ENCODE data around the gene MYPN.

MYPN gene

DNA sequence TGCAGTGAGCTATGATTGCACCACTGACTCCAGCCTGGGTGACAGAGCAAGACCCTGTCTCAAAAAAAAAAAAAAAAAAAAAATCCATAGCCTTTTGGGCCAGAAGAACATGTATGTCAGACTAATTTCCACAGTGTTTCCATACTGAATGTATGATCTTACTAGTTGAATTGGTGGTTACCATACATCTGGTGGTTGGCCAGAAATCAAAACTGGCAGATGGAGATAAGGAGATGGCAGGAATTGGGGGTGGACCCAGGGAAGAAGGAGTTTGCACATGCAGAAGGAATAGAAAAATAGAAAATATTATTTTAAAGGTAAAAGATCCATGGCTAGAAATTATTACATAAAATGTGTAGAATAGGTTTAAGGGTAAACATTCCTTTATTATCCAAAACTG, 126.3 kb downstream of the MYPN start:
- no peak overlapping the region for H3K4me3 ChIP-seq (ENCODE audit: low read depth, low read length)
- DNase-seq (ENCODE audit: low read depth): no peak
- TF ChIP-seq, protein P1, sequence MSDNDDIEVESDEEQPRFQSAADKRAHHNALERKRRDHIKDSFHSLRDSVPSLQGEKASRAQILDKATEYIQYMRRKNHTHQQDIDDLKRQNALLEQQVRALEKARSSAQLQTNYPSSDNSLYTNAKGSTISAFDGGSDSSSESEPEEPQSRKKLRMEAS (IDR thresholded peaks at IDR 0.05; ENCODE audit: low read depth, low read length): no peak
- TF ChIP-seq MYC (IDR thresholded peaks at IDR 0.05; ENCODE audit: low read depth, low read length): no peak
- TF ChIP-seq, protein P2, sequence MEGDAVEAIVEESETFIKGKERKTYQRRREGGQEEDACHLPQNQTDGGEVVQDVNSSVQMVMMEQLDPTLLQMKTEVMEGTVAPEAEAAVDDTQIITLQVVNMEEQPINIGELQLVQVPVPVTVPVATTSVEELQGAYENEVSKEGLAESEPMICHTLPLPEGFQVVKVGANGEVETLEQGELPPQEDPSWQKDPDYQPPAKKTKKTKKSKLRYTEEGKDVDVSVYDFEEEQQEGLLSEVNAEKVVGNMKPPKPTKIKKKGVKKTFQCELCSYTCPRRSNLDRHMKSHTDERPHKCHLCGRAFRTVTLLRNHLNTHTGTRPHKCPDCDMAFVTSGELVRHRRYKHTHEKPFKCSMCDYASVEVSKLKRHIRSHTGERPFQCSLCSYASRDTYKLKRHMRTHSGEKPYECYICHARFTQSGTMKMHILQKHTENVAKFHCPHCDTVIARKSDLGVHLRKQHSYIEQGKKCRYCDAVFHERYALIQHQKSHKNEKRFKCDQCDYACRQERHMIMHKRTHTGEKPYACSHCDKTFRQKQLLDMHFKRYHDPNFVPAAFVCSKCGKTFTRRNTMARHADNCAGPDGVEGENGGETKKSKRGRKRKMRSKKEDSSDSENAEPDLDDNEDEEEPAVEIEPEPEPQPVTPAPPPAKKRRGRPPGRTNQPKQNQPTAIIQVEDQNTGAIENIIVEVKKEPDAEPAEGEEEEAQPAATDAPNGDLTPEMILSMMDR (IDR thresholded peaks at IDR 0.05; ENCODE audit: low read depth, low read length): no peak
- TF ChIP-seq POLR2A (IDR thresholded peaks at IDR 0.05; ENCODE audit: extremely low read depth, insufficient read length): no peak

DNA sequence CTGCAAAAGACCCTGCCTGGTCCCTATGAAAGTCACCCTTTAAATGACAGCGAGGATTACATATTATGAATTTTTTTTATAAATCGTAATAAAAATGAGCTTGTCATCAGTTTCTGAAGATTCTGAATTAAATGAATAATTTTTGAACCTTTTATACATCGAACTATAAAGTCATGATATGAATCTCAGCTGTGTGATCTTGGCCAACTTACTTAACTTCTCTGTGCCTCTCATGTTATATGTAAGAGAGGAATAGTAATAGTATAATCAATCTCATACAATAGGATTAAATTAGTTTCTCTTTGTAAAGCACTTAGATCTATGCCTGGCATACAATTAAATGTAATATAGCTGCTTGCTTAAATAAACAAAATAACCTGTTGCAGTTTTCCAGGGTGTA, 127.9 kb downstream of the MYPN start:
- no peak overlapping the region for H3K4me3 ChIP-seq (ENCODE audit: low read depth, low read length)
- TF ChIP-seq POLR2A (IDR thresholded peaks at IDR 0.05; ENCODE audit: extremely low read depth, insufficient read length): no peak
- TF ChIP-seq, protein P2 (IDR thresholded peaks at IDR 0.05; ENCODE audit: low read depth, low read length): no peak
- no peak for TF ChIP-seq MYC (IDR thresholded peaks at IDR 0.05; ENCODE audit: low read depth, low read length)
- TF ChIP-seq, protein P1 (IDR thresholded peaks at IDR 0.05; ENCODE audit: low read depth, low read length): no peak
- DNase-seq (ENCODE audit: low read depth): no peak

DNA sequence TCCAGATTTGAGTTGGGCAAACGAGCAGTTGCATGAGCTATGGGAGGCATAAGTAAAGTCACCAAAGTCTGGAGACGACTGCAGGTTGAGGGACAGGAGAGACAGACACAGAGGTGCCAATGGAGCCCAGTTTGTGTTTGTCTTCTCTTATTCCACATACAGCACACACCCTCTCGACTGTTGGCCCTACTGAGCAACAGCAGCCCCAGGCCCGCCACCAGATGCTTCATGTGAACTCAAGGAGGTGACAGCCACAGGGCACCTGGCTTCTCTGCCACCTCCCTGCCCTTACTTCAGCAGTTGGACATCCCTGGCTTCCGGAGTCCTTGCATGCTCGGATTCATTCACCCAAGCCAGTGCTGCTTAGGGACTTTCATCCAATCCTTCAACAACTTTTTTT, 129.1 kb downstream of the MYPN start:
- no peak for DNase-seq (ENCODE audit: low read depth)
- TF ChIP-seq, protein P1 (IDR thresholded peaks at IDR 0.05; ENCODE audit: low read depth, low read length): no peak
- TF ChIP-seq, protein P2 (IDR thresholded peaks at IDR 0.05; ENCODE audit: low read depth, low read length): no peak
- TF ChIP-seq POLR2A (IDR thresholded peaks at IDR 0.05; ENCODE audit: extremely low read depth, insufficient read length) (no peak), MYC (IDR thresholded peaks at IDR 0.05; ENCODE audit: low read depth, low read length) (no peak)
- no peak overlapping the region for H3K4me3 ChIP-seq (ENCODE audit: low read depth, low read length)

DNA sequence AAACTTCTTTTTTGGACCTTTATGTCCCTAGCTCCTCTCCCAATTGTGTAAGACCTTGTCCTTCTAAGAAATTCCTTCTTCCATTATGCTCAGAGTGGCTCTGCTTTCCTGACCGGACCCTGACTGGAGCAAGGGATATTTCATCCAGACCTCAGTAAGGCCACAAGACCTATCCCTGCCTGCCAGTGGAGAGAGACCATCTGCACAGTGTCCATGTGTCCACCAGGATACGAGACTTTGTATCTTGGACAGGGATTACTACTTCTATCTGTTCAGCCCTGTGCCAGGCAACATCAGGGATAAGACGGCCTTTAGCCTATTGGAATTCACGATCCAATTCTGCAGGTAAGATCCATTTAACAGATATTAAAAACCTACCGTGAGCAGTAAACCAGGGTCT, 129.8 kb downstream of the MYPN start:
- no peak for DNase-seq (ENCODE audit: low read depth)
- H3K4me3 ChIP-seq (ENCODE audit: low read depth, low read length): no peak overlapping the region
- TF ChIP-seq, protein P1 (IDR thresholded peaks at IDR 0.05; ENCODE audit: low read depth, low read length): no peak
- TF ChIP-seq, protein P2 (IDR thresholded peaks at IDR 0.05; ENCODE audit: low read depth, low read length): no peak
- TF ChIP-seq MYC (IDR thresholded peaks at IDR 0.05; ENCODE audit: low read depth, low read length) (no peak), POLR2A (IDR thresholded peaks at IDR 0.05; ENCODE audit: extremely low read depth, insufficient read length) (no peak)

DNA sequence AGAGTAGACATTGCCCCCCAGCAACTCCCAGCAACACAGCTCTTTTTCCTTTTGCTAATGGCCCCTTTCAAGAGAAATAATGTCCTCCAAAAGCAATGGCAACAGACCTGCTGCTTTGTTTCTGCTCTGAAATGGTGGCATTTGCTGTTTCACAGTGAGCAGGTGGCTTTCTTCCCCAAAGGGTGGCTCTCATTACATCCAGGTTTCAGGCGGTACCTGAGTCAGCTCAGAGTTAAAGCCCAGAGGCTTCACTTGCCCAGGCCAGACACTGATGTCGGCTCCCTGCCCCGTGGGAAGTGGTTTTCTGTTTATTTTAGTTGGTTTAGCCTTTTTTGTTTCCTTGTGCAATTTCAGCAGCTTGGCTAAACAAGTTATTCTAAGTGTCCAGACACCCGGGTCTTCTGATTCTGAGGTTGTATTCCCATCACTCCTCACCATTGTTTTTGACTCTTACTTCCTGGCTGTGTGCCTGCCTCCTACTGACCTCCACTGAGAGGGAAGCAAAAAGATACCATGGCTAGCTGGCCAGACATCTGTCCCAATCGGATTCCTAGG, 130.4 kb downstream of the MYPN start:
- no peak overlapping the region for H3K4me3 ChIP-seq (ENCODE audit: low read depth, low read length)
- TF ChIP-seq, protein P1 (IDR thresholded peaks at IDR 0.05; ENCODE audit: low read depth, low read length): no peak
- TF ChIP-seq, protein P2 (IDR thresholded peaks at IDR 0.05; ENCODE audit: low read depth, low read length): no peak
- no peak for TF ChIP-seq POLR2A (IDR thresholded peaks at IDR 0.05; ENCODE audit: extremely low read depth, insufficient read length)
- TF ChIP-seq MYC (IDR thresholded peaks at IDR 0.05; ENCODE audit: low read depth, low read length): no peak
- no peak for DNase-seq (ENCODE audit: low read depth)
